Endodermal cell (in vitro differentiated cells): ENCODE data around the gene UHRF1. TPM values are rescaled to one million over a fixed set of nuclear protein-coding genes. Genes with fewer than 3 reads are reported as not detected.

Experiments
- DNase-seq: peaks from one replicate; pipeline ENCODE4 v3.0.0-alpha.2; 2017
- H3K27ac ChIP-seq: 2 replicates; pipeline ENCODE4 v1.5.1; 2013; ENCODE audit warnings: mild to moderate bottlenecking, low read depth, low read length, moderate library complexity
- H3K27me3 ChIP-seq: 2 replicates; pipeline ENCODE4 v1.6.1; 2013; ENCODE audit warnings: mild to moderate bottlenecking, low read length, moderate library complexity; ENCODE audit not compliant: insufficient read depth, control insufficient read depth, poor library complexity, severe bottlenecking
- H3K36me3 ChIP-seq: 2 replicates; pipeline ENCODE4 v1.7.0; 2013; ENCODE audit warnings: mild to moderate bottlenecking, low read length, moderate library complexity; ENCODE audit not compliant: control insufficient read depth, insufficient read depth
- H3K4me1 ChIP-seq: one replicate; pipeline ENCODE4 v1.7.0; 2013; ENCODE audit warnings: low read length; ENCODE audit not compliant: control insufficient read depth, insufficient read depth
- H3K4me3 ChIP-seq: 2 replicates; pipeline ENCODE4 v1.5.1; 2013; ENCODE audit warnings: mild to moderate bottlenecking, low read length, moderate library complexity
- H3K9ac ChIP-seq: 2 replicates; pipeline ENCODE4 v1.6.1; 2013; ENCODE audit warnings: mild to moderate bottlenecking, low read length, moderate library complexity; ENCODE audit not compliant: poor library complexity, severe bottlenecking; ENCODE audit errors: extremely low read depth
- H3K9me3 ChIP-seq: 2 replicates; pipeline ENCODE4 v1.6.1; 2013; ENCODE audit warnings: mild to moderate bottlenecking, low read length, moderate library complexity; ENCODE audit not compliant: control insufficient read depth
- H3K27ac Mint-ChIP-seq: 2 replicates; pipeline ENCODE4 v1.8.0; 2020; ENCODE audit warnings: mixed read lengths
- H3K27me3 Mint-ChIP-seq: 2 replicates; pipeline ENCODE4 v1.8.0; 2021; ENCODE audit warnings: mild to moderate bottlenecking, mixed read lengths; ENCODE audit not compliant: insufficient read depth
- H3K36me3 Mint-ChIP-seq: 2 replicates; pipeline ENCODE4 v1.8.0; 2020; ENCODE audit warnings: low read depth, mixed read lengths
- H3K4me1 Mint-ChIP-seq: 2 replicates; pipeline ENCODE4 v1.8.0; 2020; ENCODE audit warnings: mixed read lengths
- H3K4me3 Mint-ChIP-seq: 2 replicates; pipeline ENCODE4 v1.8.0; 2020; ENCODE audit warnings: mild to moderate bottlenecking, moderate library complexity, mixed read lengths
- H3K9me3 Mint-ChIP-seq: 2 replicates; pipeline ENCODE4 v1.8.0; 2020; ENCODE audit warnings: mild to moderate bottlenecking, mixed read lengths
- WGBS, 2 experiments: methylation state at CpG; one replicate each; pipeline versions ENCODE4 v1.1.5 to v1.1.7; 2013; ENCODE audit warnings: missing lambda C conversion rate in 2 of 2, mixed read lengths in 1 of 2; ENCODE audit not compliant: insufficient coverage in 1 of 2, insufficient read length in 1 of 2; 5-methylcytosine and 5-hydroxymethylcytosine counted together
- total RNA-seq, 2 donors: library from RNA; stranded (reverse); fragmentation: NEBNext Ultra II Directional in 1 of 2; extraction: Animal tissue kit (Norgen Biotek cat#: 25700) in 1 of 2; gene quantifications; 2 replicates in 1 of 2; 3 replicates in 1 of 2; pipeline ENCODE4 v1.2.1, GENCODE V29; 2021
- TF ChIP-seq, protein P1 (sequence below): fragments of 200-600 bp; sonication (generic); conservative IDR thresholded peaks from 2 replicates; pipeline ENCODE4 v1.5.0; 2021; ENCODE audit warnings: antibody characterized with exemption, mild to moderate bottlenecking

The UHRF1 gene
- total RNA-seq, 2 donors from 2014 or later, result 54.6 to 59.4 TPM

DNA sequence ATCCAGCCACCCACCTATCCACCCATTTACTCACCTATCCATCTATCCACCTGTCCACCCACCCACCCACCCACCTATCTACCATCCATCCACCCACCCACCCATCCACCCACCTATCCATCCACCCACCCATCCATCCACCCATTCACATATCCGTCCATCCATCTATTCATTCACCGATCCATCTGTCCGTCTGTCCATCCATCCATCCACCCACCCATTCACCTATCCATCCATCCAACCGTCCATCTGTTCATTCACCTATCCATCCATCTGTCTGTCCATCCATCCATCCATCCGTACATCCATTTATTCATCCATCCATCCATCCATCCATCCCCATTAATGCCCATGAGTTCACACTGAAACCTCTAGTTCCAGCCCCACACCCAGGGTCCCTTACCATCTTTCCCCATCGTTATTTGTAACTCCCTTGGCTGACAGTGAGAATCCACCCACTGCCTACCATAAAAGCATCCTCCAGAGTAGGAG lies 90.9 kb downstream of the UHRF1 start:
- H3K4me3 ChIP-seq, result no peak overlapping the region
- peaks cover 5% of the 10 kb centered on the region for H3K4me1 Mint-ChIP-seq
- no peak for DNase-seq
- 91 to 100% methylated on average over 5 to 6 of the region's 6 CpGs for WGBS, 2 experiments
- TF ChIP-seq, protein P1, sequence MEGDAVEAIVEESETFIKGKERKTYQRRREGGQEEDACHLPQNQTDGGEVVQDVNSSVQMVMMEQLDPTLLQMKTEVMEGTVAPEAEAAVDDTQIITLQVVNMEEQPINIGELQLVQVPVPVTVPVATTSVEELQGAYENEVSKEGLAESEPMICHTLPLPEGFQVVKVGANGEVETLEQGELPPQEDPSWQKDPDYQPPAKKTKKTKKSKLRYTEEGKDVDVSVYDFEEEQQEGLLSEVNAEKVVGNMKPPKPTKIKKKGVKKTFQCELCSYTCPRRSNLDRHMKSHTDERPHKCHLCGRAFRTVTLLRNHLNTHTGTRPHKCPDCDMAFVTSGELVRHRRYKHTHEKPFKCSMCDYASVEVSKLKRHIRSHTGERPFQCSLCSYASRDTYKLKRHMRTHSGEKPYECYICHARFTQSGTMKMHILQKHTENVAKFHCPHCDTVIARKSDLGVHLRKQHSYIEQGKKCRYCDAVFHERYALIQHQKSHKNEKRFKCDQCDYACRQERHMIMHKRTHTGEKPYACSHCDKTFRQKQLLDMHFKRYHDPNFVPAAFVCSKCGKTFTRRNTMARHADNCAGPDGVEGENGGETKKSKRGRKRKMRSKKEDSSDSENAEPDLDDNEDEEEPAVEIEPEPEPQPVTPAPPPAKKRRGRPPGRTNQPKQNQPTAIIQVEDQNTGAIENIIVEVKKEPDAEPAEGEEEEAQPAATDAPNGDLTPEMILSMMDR, result no peak
- no peaks in the 10 kb centered on the region for H3K4me1 ChIP-seq
- H3K27me3 Mint-ChIP-seq, result no peaks in the 10 kb centered on the region
- no peaks in the 10 kb centered on the region for H3K9me3 ChIP-seq
- H3K27ac Mint-ChIP-seq, result no peak overlapping the region
- no peaks in the 10 kb centered on the region for H3K36me3 ChIP-seq
- H3K9ac ChIP-seq, result no peak overlapping the region
- no peak overlapping the region for H3K27ac ChIP-seq
- H3K9me3 Mint-ChIP-seq, result peaks cover 3% of the 10 kb centered on the region
- H3K4me3 Mint-ChIP-seq, result no peak overlapping the region
- peaks cover 20% of the 10 kb centered on the region for H3K36me3 Mint-ChIP-seq
- H3K27me3 ChIP-seq, result no peaks in the 10 kb centered on the region

DNA sequence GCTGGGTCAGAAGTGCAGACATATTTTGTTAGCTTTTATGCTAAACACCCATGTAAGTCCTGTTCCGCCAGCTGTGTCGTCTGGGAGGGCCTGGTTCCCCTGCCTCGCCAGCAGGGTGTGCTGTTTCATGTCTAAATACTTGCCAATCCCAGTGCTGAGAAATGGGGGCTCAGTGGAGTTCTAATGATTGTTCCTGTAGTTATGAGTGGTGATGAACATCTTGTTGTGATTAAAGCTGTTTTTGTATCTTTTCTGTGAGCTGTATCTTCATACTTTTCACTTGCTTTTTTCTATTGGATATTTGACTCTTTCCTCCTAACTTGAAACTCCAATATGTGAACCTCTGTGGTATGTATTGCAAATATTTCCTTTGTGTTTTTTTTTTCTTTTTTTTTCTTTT lies 92.3 kb downstream of the UHRF1 start:
- Mint-ChIP-seq H3K36me3 (peaks cover 17% of the 10 kb centered on the region), H3K9me3 (peaks cover 3% of the 10 kb centered on the region), H3K27me3 (no peaks in the 10 kb centered on the region), H3K27ac (no peak overlapping the region), H3K4me1 (peaks cover 5% of the 10 kb centered on the region), H3K4me3 (no peak overlapping the region)
- Histone ChIP-seq H3K27me3 (no peaks in the 10 kb centered on the region), H3K27ac (no peak overlapping the region), H3K36me3 (no peaks in the 10 kb centered on the region), H3K4me1 (no peaks in the 10 kb centered on the region), H3K9me3 (no peaks in the 10 kb centered on the region), H3K9ac (no peak overlapping the region), H3K4me3 (no peak overlapping the region)
- 63 to 100% methylated on average over 2 to 3 of the region's 3 CpGs for WGBS, 2 experiments
- DNase-seq, result peak; percentile 81
- TF ChIP-seq, protein P1, result peak; percentile 91

DNA sequence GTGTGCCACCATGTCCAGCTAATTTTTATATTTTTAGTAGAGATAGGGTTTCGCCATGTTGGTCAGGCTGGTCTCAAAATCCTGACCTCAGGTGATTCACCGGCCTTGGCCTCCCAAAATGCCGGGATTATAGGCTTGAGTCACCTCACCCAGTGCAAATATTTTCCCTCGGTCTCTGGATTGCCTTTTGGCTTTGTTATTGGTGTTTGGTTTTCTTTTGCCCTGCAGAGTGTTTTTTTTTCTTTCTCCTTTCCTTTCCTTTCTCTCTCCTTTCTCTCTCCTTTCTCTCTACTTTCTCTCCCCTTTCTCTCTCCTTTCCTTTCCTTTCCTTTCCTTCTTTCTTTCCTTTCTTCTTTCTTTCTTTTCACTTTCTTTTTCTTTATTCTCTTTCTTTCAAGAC lies 92.8 kb downstream of the UHRF1 start:
- no peaks in the 10 kb centered on the region for H3K27me3 Mint-ChIP-seq
- WGBS, 2 experiments, result 93 to 95% methylated on average over 3 of the region's 4 CpGs
- H3K36me3 Mint-ChIP-seq, result peaks cover 18% of the 10 kb centered on the region
- Histone ChIP-seq H3K36me3 (no peaks in the 10 kb centered on the region), H3K4me1 (no peaks in the 10 kb centered on the region), H3K9ac (no peak overlapping the region), H3K27ac (no peak overlapping the region), H3K4me3 (no peak overlapping the region), H3K27me3 (no peaks in the 10 kb centered on the region), H3K9me3 (no peaks in the 10 kb centered on the region)
- H3K4me3 Mint-ChIP-seq, result no peak overlapping the region
- H3K4me1 Mint-ChIP-seq, result peaks cover 5% of the 10 kb centered on the region
- DNase-seq, result no peak
- H3K9me3 Mint-ChIP-seq, result peaks cover 5% of the 10 kb centered on the region
- TF ChIP-seq, protein P1, result no peak
- H3K27ac Mint-ChIP-seq, result peak overlapping the region; percentile 5
